ENCODE data around the gene ECD. TPM values are rescaled to one million over a fixed set of nuclear protein-coding genes. Genes with fewer than 3 reads are reported as not detected.
A peak's percentile ranks its signal among the peaks of the same experiment; 100 is the strongest.
"Not testable (repeated sequence)": the region's sequence is repeated elsewhere in the genome, so short reads cannot be mapped to it uniquely, and the experiment has no call there.

The ECD gene
- total and polyA plus RNA-seq, 2 donors: 16.2 to 29.1 TPM

- no peak for DNase-seq (ENCODE audit: extremely low spot score)
- 65% methylated on average over 2 of the region's 2 CpGs for WGBS
- H3K36me3 ChIP-seq (ENCODE audit: insufficient read depth): peaks cover 10% of the 10 kb centered on the region
- H3K4me1 ChIP-seq (ENCODE audit: insufficient read depth): no peaks in the 10 kb centered on the region
- H3K27ac ChIP-seq (ENCODE audit: low read depth): no peak overlapping the region
- H3K4me3 ChIP-seq (ENCODE audit: low read depth, low read length): no peak overlapping the region
These were observed 28.6 kb downstream of the ECD start for GRCh38 chr10:73139251-73139650.

- 92% methylated on average over 2 of the region's 2 CpGs for WGBS
These were observed 31.2 kb downstream of the ECD start for GRCh38 chr10:73136627-73137026.

GRCh38 chr10:73134727-73135126, 33.1 kb downstream of the ECD start:
- Histone ChIP-seq H3K4me3 (ENCODE audit: low read depth, low read length) (no peak overlapping the region), H3K27ac (ENCODE audit: low read depth) (no peak overlapping the region), H3K36me3 (ENCODE audit: insufficient read depth) (peaks cover 11% of the 10 kb centered on the region), H3K4me1 (ENCODE audit: insufficient read depth) (no peaks in the 10 kb centered on the region)
- DNase-seq (ENCODE audit: extremely low spot score): no peak
- WGBS: 93% methylated on average over 3 of the region's 3 CpGs

More at GRCh38 chr10:73136627-73137026, 31.2 kb downstream of the ECD start:
- no peak overlapping the region for H3K27ac ChIP-seq (ENCODE audit: low read depth)
- H3K4me1 ChIP-seq (ENCODE audit: insufficient read depth): no peaks in the 10 kb centered on the region
- no peak for DNase-seq (ENCODE audit: extremely low spot score)
- H3K4me3 ChIP-seq (ENCODE audit: low read depth, low read length): no peak overlapping the region
- H3K36me3 ChIP-seq (ENCODE audit: insufficient read depth): peaks cover 13% of the 10 kb centered on the region

GRCh38 chr10:73131913-73132686, 35.7 kb downstream of the ECD start:
- H3K27ac ChIP-seq (ENCODE audit: low read depth): no peak overlapping the region
- H3K36me3 ChIP-seq (ENCODE audit: insufficient read depth): peaks cover 7% of the 10 kb centered on the region
- 97% methylated on average over 2 of the region's 2 CpGs for WGBS
- no peak overlapping the region for H3K4me3 ChIP-seq (ENCODE audit: low read depth, low read length)
- no peak for DNase-seq (ENCODE audit: extremely low spot score)
- no peaks in the 10 kb centered on the region for H3K4me1 ChIP-seq (ENCODE audit: insufficient read depth)

- peaks cover 7% of the 10 kb centered on the region for H3K36me3 ChIP-seq (ENCODE audit: insufficient read depth)
- H3K4me3 ChIP-seq (ENCODE audit: low read depth, low read length): no peak overlapping the region
- H3K27ac ChIP-seq (ENCODE audit: low read depth): no peak overlapping the region
- WGBS: 54% methylated on average over 2 of the region's 2 CpGs
- no peak for DNase-seq (ENCODE audit: extremely low spot score)
- H3K4me1 ChIP-seq (ENCODE audit: insufficient read depth): no peaks in the 10 kb centered on the region
These were observed 36.5 kb downstream of the ECD start for GRCh38 chr10:73131301-73131700.

- WGBS: 95% methylated on average over 2 of the region's 2 CpGs
- H3K36me3 ChIP-seq (ENCODE audit: insufficient read depth): no peaks in the 10 kb centered on the region
These were observed 41.5 kb downstream of the ECD start for GRCh38 chr10:73126343-73126742.

GRCh38 chr10:73119952-73120351, 47.9 kb downstream of the ECD start:
- 95% methylated on average over 4 of the region's 4 CpGs for WGBS
- H3K4me1 ChIP-seq (ENCODE audit: insufficient read depth): no peaks in the 10 kb centered on the region
- H3K36me3 ChIP-seq (ENCODE audit: insufficient read depth): no peaks in the 10 kb centered on the region
- no peak for DNase-seq (ENCODE audit: extremely low spot score)
- no peak overlapping the region for H3K4me3 ChIP-seq (ENCODE audit: low read depth, low read length)
- H3K27ac ChIP-seq (ENCODE audit: low read depth): no peak overlapping the region

More at GRCh38 chr10:73126343-73126742, 41.5 kb downstream of the ECD start:
- Histone ChIP-seq H3K4me3 (ENCODE audit: low read depth, low read length) (no peak overlapping the region), H3K27ac (ENCODE audit: low read depth) (no peak overlapping the region), H3K4me1 (ENCODE audit: insufficient read depth) (no peaks in the 10 kb centered on the region)
- DNase-seq (ENCODE audit: extremely low spot score): no peak

- Histone ChIP-seq H3K4me3 (ENCODE audit: low read depth, low read length) (no peak overlapping the region), H3K36me3 (ENCODE audit: insufficient read depth) (no peaks in the 10 kb centered on the region), H3K27ac (ENCODE audit: low read depth) (no peak overlapping the region), H3K4me1 (ENCODE audit: insufficient read depth) (no peaks in the 10 kb centered on the region)
- no peak for DNase-seq (ENCODE audit: extremely low spot score)
- 64% methylated on average over 1 of the region's 1 CpG for WGBS
These were observed 48.4 kb downstream of the ECD start for GRCh38 chr10:73119457-73119856.

- 60% methylated on average over 5 of the region's 5 CpGs for WGBS
- H3K4me1 ChIP-seq (ENCODE audit: insufficient read depth): no peaks in the 10 kb centered on the region
- H3K27ac ChIP-seq (ENCODE audit: low read depth): peak overlapping the region; percentile 3
- no peak overlapping the region for H3K4me3 ChIP-seq (ENCODE audit: low read depth, low read length)
- no peak for DNase-seq (ENCODE audit: extremely low spot score)
- no peaks in the 10 kb centered on the region for H3K36me3 ChIP-seq (ENCODE audit: insufficient read depth)
These were observed 49.6 kb downstream of the ECD start for GRCh38 chr10:73117976-73118743.

- no peak for DNase-seq (ENCODE audit: extremely low spot score)
- Histone ChIP-seq H3K27ac (ENCODE audit: low read depth) (no peak overlapping the region), H3K4me3 (ENCODE audit: low read depth, low read length) (no peak overlapping the region), H3K4me1 (ENCODE audit: insufficient read depth) (no peaks in the 10 kb centered on the region), H3K36me3 (ENCODE audit: insufficient read depth) (no peaks in the 10 kb centered on the region)
- WGBS: 97% methylated on average over 1 of the region's 1 CpG
These were observed 51.8 kb downstream of the ECD start for GRCh38 chr10:73116017-73116416.

- Histone ChIP-seq H3K27ac (ENCODE audit: low read depth) (no peak overlapping the region), H3K36me3 (ENCODE audit: insufficient read depth) (no peaks in the 10 kb centered on the region), H3K4me1 (ENCODE audit: insufficient read depth) (no peaks in the 10 kb centered on the region), H3K4me3 (ENCODE audit: low read depth, low read length) (no peak overlapping the region)
- 82% methylated on average over 1 of the region's 1 CpG for WGBS
- DNase-seq (ENCODE audit: extremely low spot score): no peak
These were observed 54.3 kb downstream of the ECD start for GRCh38 chr10:73113551-73113950.

- H3K27ac ChIP-seq (ENCODE audit: low read depth); H3K4me1 ChIP-seq (ENCODE audit: insufficient read depth); DNase-seq (ENCODE audit: extremely low spot score); H3K4me3 ChIP-seq (ENCODE audit: low read depth, low read length); H3K36me3 ChIP-seq (ENCODE audit: insufficient read depth): not testable (repeated sequence)
- WGBS: 97% methylated on average over 13 of the region's 13 CpGs
These were observed 55.8 kb downstream of the ECD start for GRCh38 chr10:73112032-73112431.

- Histone ChIP-seq H3K4me1 (ENCODE audit: insufficient read depth) (no peaks in the 10 kb centered on the region), H3K36me3 (ENCODE audit: insufficient read depth) (no peaks in the 10 kb centered on the region), H3K4me3 (ENCODE audit: low read depth, low read length) (peak within 1 kb of the TSS; percentile 50), H3K27ac (ENCODE audit: low read depth) (peak within 1 kb of the TSS; percentile 79)
- peak; percentile 81 for DNase-seq (ENCODE audit: extremely low spot score)
- 6% methylated on average over 5 of the region's 5 CpGs for WGBS
These were observed 57.4 kb downstream of the ECD start, which contains the start of gene NUDT13 for GRCh38 chr10:73110345-73110849. Gene NUDT13, plus strand, starts transcription at chr10:73110455. Its CDS starts 3,911 bp downstream, at chr10:73114366.

GRCh38 chr10:73109248-73109652, 58.6 kb downstream of the ECD start:
- H3K36me3 ChIP-seq (ENCODE audit: insufficient read depth); H3K27ac ChIP-seq (ENCODE audit: low read depth); H3K4me1 ChIP-seq (ENCODE audit: insufficient read depth); H3K4me3 ChIP-seq (ENCODE audit: low read depth, low read length); DNase-seq (ENCODE audit: extremely low spot score): not testable (repeated sequence)
- 98% methylated on average over 4 of the region's 4 CpGs for WGBS
